H1 (cell line): ENCODE measurements around the gene BRAP. TPM values are rescaled to one million over a fixed set of nuclear protein-coding genes. Genes with fewer than 3 reads are reported as not detected.

ENCODE experiments used
- ATF2 ChIP-seq: IDR thresholded peaks from 2 replicates; pipeline ENCODE4 v1.6.1; 2012; ENCODE audit warnings: low read length, inconsistent platforms
- CBX8 ChIP-seq: fragments of 300-800, 300-1000 bp; sonication (generic); IDR thresholded peaks from 2 replicates; pipeline ENCODE4 v1.7.1; 2016; ENCODE audit warnings: low read depth, low read length, borderline replicate concordance
- CHD2 ChIP-seq: IDR thresholded peaks from 2 replicates; pipeline ENCODE4 v1.6.1; 2012; ENCODE audit warnings: low read length, improper control_type of control experiment
- CTBP2 ChIP-seq: IDR thresholded peaks from 2 replicates; pipeline ENCODE4 v1.7.0; 2011; ENCODE audit warnings: borderline replicate concordance, mild to moderate bottlenecking, moderate library complexity, mixed read lengths, low read length; ENCODE audit not compliant: insufficient read depth, insufficient read length
- CTCF ChIP-seq, 3 experiments: IDR thresholded peaks; 1 replicate in 2 of 3; 2 replicates in 1 of 3; pipeline versions ENCODE4 v1.5.1 to v1.6.1; 2011; ENCODE audit warnings: low read length in 3 of 3, mild to moderate bottlenecking in 3 of 3, inconsistent platforms in 2 of 3, low read depth in 1 of 3, moderate library complexity in 1 of 3; ENCODE audit not compliant: insufficient read depth in 1 of 3; ENCODE audit errors: control extremely low read depth in 1 of 3
- polyA plus RNA-seq, 7 experiments: library from polyadenylated mRNA; depleted of rRNA in 3 of 7; stranded (reverse) in 5 of 7; unstranded in 2 of 7; fragments of >200 nt in 5 of 7; fragments of 200-250 nt in 2 of 7; gene quantifications; 1 replicate in 5 of 7; 2 replicates in 1 of 7; 4 replicates in 1 of 7; pipeline versions ENCODE4 v1.2.1 to v1.2.3, GENCODE V29; 2011 to 2013; ENCODE audit warnings: missing spikeins in 2 of 7, mixed read lengths in 2 of 7
- total RNA-seq: library from RNA; stranded (reverse); fragmentation: NEBNext Ultra II Directional; extraction: Animal tissue kit (Norgen Biotek cat#: 25700); gene quantifications from 2 replicates; pipeline ENCODE4 v1.2.1, GENCODE V29; 2021

BRAP gene
- total and polyA plus RNA-seq, 2 of the 8 experiments (the other 6 are each of a cell fraction or from before 2014, with no cell fraction given): 12.8 to 22.2 TPM

- TF ChIP-seq ATF2 (no peak), CBX8 (no peak), CTBP2 (no peak), CHD2 (no peak), CTCF (IDR thresholded peaks at IDR 0.05; ENCODE audit: control extremely low read depth in 1 of 3, insufficient read depth in 1 of 3, low read depth in 1 of 3, low read length in 3 of 3) (no peak)
These were observed 12.9 kb downstream of the BRAP start (continued) for GRCh38 chr12:111672822-111673381.
